ENCODE data around the gene EPB41L3. TPM values are rescaled to one million over a fixed set of nuclear protein-coding genes. Genes with fewer than 3 reads are reported as not detected.

EPB41L3 gene
- total RNA-seq, 1 experiment from 2014 or later = 0.36 TPM

DNA sequence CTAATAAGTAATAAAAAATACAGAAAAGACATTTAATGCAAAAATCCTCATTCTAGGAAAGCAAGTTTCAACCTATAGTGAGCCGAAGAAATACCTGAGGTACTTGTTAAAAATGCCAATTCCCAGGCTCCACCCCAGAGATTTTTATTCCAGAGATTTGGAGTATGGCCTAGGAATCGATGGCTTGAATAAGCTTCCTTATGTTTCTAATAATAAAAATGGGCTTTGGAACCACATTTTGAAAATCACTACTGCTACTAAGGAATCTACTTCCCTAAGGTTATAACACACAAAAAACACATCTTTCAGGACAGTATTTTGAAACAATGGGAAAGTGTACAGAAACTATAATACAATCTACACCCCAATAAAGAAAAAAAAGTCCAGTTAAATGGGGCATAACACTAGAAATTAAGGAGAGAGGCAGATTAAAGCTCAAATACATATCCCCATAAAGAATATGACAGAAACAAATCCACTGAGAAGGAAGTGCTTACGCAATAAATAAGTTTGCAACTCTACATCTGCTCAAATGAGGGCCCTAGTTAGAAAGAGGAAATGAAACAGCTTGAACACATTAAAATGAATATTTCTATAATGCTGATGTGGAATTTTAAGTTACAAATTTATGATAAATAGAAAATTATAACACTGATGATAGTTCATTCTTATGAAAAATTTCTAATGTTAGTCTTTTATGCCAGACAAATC lies 103.7 kb downstream of the EPB41L3 start:
- no peaks in the 10 kb centered on the region for H3K9me3 ChIP-seq (ENCODE audit: control insufficient read depth, insufficient read depth, low read depth, low read length)
- ChIA-PET CTCF (no interaction called here), POLR2A (no interaction called here)
- TF ChIP-seq, protein P1, sequence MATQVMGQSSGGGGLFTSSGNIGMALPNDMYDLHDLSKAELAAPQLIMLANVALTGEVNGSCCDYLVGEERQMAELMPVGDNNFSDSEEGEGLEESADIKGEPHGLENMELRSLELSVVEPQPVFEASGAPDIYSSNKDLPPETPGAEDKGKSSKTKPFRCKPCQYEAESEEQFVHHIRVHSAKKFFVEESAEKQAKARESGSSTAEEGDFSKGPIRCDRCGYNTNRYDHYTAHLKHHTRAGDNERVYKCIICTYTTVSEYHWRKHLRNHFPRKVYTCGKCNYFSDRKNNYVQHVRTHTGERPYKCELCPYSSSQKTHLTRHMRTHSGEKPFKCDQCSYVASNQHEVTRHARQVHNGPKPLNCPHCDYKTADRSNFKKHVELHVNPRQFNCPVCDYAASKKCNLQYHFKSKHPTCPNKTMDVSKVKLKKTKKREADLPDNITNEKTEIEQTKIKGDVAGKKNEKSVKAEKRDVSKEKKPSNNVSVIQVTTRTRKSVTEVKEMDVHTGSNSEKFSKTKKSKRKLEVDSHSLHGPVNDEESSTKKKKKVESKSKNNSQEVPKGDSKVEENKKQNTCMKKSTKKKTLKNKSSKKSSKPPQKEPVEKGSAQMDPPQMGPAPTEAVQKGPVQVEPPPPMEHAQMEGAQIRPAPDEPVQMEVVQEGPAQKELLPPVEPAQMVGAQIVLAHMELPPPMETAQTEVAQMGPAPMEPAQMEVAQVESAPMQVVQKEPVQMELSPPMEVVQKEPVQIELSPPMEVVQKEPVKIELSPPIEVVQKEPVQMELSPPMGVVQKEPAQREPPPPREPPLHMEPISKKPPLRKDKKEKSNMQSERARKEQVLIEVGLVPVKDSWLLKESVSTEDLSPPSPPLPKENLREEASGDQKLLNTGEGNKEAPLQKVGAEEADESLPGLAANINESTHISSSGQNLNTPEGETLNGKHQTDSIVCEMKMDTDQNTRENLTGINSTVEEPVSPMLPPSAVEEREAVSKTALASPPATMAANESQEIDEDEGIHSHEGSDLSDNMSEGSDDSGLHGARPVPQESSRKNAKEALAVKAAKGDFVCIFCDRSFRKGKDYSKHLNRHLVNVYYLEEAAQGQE (IDR thresholded peaks at IDR 0.05; ENCODE audit: insufficient read depth in 1 of 2, low read depth in 2 of 2, low read length in 1 of 2) = no peak
- TF ChIP-seq SIN3A (IDR thresholded peaks at IDR 0.05; ENCODE audit: borderline replicate concordance, insufficient read depth, low read depth, low read length) = no peak
- TF ChIP-seq, protein P2, sequence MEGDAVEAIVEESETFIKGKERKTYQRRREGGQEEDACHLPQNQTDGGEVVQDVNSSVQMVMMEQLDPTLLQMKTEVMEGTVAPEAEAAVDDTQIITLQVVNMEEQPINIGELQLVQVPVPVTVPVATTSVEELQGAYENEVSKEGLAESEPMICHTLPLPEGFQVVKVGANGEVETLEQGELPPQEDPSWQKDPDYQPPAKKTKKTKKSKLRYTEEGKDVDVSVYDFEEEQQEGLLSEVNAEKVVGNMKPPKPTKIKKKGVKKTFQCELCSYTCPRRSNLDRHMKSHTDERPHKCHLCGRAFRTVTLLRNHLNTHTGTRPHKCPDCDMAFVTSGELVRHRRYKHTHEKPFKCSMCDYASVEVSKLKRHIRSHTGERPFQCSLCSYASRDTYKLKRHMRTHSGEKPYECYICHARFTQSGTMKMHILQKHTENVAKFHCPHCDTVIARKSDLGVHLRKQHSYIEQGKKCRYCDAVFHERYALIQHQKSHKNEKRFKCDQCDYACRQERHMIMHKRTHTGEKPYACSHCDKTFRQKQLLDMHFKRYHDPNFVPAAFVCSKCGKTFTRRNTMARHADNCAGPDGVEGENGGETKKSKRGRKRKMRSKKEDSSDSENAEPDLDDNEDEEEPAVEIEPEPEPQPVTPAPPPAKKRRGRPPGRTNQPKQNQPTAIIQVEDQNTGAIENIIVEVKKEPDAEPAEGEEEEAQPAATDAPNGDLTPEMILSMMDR (IDR thresholded peaks at IDR 0.05) = no peak
- no peak for TF ChIP-seq TCF7L2 (IDR thresholded peaks at IDR 0.05; ENCODE audit: low read depth, low read length)
- TF ChIP-seq POLR2AphosphoS5 (IDR thresholded peaks at IDR 0.05; ENCODE audit: low read depth, low read length) = no peak
- H3K4me1 ChIP-seq (ENCODE audit: control insufficient read depth, insufficient read depth, low read length) = no peaks in the 10 kb centered on the region
- no peaks in the 10 kb centered on the region for H3K27me3 ChIP-seq (ENCODE audit: control insufficient read depth, insufficient read depth, low read length)
- intact Hi-C loops (cut with micrococcal nuclease; ENCODE audit: unreplicated experiment) (no loop called here), in situ Hi-C loops (cut with HindIII; ENCODE audit: low pct_unique_long_range_greater_than_20kb, low sequenced_read_pairs) (no loop called here)
- DNase-seq (ENCODE audit: low read depth, low spot score) = no peak
- no peak overlapping the region for H3K4me3 ChIP-seq (ENCODE audit: low read depth in 2 of 2, low read length in 2 of 2)
- H3K27ac ChIP-seq (ENCODE audit: low read length) = no peak overlapping the region
- H3K36me3 ChIP-seq (ENCODE audit: control insufficient read depth, insufficient read depth, low read length) = no peaks in the 10 kb centered on the region
- BruUV-seq (replicated peaks) = no TSS peak
- no peak for ATAC-seq

DNA sequence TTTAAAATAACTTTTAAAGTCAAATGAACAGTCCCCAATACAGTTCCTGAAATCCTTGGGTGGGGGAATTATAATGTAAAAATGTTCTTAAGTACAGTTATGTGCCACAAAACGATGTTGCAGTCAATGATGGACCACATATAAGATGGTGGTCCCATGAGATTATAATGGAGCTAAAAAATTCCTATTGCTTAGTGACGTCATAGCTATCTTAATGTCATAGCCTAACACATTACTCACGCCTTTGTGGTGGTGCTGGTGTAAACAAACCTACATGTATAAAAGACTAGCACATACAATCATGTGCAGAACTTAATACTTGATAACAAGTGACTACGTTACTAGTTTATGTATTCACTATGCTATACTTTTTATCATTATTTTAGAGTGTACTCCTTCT lies 109.4 kb downstream of the EPB41L3 start:
- no peak for ATAC-seq

More for the DNA sequence above, 109.4 kb downstream of the EPB41L3 start:
- intact Hi-C loops (cut with micrococcal nuclease; ENCODE audit: unreplicated experiment) = no loop called here
- Histone ChIP-seq H3K9me3 (ENCODE audit: control insufficient read depth, insufficient read depth, low read depth, low read length) (no peaks in the 10 kb centered on the region), H3K4me3 (ENCODE audit: low read depth in 2 of 2, low read length in 2 of 2) (no peak overlapping the region), H3K27ac (ENCODE audit: low read length) (no peak overlapping the region), H3K27me3 (ENCODE audit: control insufficient read depth, insufficient read depth, low read length) (no peaks in the 10 kb centered on the region), H3K4me1 (ENCODE audit: control insufficient read depth, insufficient read depth, low read length) (no peaks in the 10 kb centered on the region), H3K36me3 (ENCODE audit: control insufficient read depth, insufficient read depth, low read length) (no peaks in the 10 kb centered on the region)
- no TSS peak for BruUV-seq (replicated peaks)
- no peak for DNase-seq (ENCODE audit: low read depth, low spot score)
- ChIA-PET POLR2A (no interaction called here), CTCF (no interaction called here)
- TF ChIP-seq TCF7L2 (IDR thresholded peaks at IDR 0.05; ENCODE audit: low read depth, low read length) (no peak), POLR2AphosphoS5 (IDR thresholded peaks at IDR 0.05; ENCODE audit: low read depth, low read length) (no peak)
- TF ChIP-seq, protein P1 (IDR thresholded peaks at IDR 0.05; ENCODE audit: insufficient read depth in 1 of 2, low read depth in 2 of 2, low read length in 1 of 2) = no peak
- in situ Hi-C loops (cut with HindIII; ENCODE audit: low pct_unique_long_range_greater_than_20kb, low sequenced_read_pairs) = no loop called here
